Activated CD4-positive, alpha-beta T cell treated with anti-CD3 and anti-CD28 coated beads, Interleukin-2, Interleukin-6, amounts not matched to agents 100 ng/mL and 50 ng/mL, durations not matched to agents 16 hours and 8 hours (primary cell): ENCODE measurements around the gene GYG2.
"Not testable (repeated sequence)": the region's sequence is repeated elsewhere in the genome, so short reads cannot be mapped to it uniquely, and the experiment has no call there.

Experiments
- DNase-seq: peaks from one replicate; pipeline ENCODE4 v3.0.0-alpha.2; 2020

GYG2 gene

DNA sequence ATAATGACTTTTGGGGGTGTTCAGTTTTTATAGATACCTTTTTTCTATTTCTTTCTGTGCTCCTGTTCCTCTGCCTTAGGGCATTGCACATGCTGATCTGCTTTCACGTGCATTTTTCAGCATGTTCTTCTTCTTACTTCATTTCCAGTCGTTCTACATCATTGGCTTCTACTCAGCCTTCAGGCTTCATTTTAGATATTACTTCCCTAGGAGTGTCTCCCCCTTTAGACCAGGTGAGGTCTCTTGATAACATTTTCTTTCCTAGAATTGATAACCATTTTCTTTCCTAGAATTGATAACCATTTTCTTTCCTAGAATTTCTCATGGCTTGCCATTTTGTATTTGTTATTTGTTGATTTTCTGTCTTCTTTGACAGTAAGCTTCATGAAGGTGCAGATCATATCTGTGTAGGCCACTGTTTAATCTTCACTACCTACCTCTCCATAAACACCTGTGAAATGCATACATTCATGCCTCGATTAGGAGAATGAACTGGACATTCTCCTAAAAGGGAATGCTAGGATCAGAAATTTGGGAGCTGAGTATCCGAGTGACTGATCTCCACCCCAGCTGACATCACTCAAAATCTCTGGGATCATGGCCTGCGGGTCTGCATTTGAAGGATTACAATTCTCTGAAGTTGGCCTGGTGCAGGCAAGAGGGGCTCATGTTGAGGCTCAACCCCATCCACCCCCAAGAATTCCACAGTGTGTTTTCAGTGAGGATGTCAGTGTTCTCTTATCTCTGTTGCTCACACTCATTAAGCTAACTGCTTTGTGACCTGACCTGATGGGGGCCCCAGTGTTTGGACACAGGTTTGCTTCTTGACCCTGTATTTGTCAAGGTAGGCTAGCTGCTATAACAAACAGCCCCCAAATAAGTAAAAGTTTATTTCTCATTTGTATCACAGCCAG, 45.7 kb downstream of the GYG2 start:
- DNase-seq, result no peak

DNA sequence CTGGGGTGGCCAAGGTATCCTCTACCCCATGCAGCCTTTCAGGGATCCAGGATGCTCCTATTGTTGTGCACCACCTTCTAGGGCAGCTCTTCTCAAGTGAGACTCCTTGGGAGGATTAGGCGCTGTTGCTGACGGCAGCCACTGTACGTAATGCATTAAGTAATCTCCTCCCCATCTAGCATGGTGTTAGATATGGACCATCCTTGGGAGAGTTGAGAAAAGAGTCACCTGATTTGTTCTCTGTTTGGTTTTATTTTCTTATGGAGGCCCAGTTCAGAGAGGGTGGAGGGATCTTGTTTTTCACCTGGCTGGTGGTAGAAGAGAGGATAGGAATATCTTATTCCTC, 46.4 kb downstream of the GYG2 start:
- DNase-seq, result no peak

DNA sequence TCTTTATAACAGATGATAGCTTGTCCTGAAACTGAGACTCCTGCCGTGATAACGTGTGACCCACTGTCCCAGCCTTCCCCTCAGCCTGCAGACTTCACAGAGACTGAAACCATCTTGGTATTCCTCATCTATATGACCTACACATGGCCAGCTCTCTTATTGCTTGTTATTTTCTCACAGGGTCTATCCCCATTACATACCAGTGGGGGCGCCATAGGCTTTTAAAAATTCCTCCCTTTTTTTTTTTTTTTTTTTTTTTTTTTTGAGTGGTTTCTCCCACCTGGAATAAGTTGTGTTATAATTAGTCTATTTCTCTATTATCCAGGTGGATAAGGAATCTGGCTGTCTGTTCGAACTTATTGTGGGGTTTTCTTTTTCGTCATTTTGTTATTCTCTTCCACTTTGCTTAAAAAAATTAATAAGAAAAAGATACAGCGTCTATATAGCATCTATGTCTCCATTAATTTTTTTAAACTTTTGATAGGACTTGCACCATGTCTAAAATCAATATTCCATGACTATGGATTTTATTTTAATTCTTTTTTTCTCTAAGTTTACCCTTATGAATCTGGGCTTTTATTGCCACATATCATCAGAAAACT, 47.2 kb downstream of the GYG2 start:
- no peak for DNase-seq

DNA sequence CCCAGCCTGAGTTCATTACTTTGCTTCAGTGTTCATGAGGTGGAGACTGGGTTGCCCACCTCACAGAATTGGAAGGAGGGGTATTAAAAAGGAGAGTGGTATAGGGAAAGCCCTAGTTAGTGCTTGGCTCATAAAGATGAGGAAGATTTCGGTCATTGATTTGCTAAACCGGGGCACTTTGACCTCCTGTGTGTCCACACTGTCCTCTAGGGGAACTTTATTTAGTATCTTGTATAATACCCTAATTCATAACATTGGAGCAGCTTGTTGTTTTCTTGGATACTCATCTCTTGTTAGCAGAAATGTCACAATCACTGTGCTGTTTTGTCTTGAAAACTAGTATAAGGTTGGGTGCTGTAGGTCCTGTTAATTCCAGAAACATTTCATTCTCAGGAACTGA, 49.8 kb downstream of the GYG2 start:
- DNase-seq, result no peak

DNA sequence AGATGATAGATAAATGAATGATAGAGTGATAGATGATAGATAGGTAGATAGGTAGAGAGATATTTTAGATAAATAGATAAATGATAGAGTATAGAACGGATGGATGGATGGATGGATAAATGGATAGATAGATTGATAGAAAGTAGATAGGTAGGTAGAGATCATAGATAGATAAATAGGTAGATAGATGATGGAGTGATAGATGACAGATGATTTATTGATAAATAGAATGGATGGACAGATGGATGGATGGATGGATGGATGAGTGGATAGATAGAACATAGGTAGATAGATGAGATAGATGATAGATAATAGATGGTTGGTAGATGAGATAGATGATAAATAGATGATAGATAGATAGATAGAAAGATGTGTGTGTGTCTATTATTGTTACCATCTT, 50.9 kb downstream of the GYG2 start:
- no peak for DNase-seq

DNA sequence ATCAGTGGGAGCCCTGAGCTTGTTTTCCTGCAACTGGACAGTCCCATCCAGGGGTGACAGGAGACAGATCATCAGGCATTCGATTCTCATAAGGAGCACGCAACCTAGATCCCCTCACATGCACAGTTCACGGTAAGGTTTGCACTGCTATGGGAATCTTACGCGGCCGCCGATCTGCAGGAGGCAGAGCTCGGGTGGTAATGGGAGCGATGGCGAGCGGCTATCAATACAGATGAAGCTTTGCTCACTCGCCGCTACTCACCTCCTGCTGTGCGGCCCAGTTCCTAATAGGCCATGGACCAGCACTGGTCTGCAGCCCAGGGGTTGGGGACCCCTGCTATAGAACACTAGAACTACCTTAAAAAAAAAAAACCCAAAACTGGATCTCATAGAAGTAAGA, 55.0 kb downstream of the GYG2 start:
- no peak for DNase-seq

DNA sequence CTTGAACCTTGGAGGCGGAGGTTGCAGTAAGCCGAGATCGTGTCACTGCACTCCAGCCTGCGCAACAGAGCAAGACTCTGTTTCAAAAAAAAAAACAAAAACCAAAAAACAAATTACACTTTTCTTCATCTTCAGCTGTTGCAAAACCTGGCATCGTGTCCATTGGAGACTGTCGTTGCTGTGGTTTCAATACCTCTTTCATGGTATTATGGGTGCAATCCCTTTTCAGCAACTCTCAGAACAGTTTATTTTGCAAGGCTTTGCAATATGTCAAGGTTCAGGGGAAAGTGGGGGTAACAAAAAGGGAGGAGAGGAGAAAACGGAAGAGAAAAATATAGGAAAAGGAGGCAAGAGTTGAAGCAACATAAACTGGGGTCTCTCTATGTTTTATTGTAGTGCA, 59.6 kb downstream of the GYG2 start:
- DNase-seq, result no peak

DNA sequence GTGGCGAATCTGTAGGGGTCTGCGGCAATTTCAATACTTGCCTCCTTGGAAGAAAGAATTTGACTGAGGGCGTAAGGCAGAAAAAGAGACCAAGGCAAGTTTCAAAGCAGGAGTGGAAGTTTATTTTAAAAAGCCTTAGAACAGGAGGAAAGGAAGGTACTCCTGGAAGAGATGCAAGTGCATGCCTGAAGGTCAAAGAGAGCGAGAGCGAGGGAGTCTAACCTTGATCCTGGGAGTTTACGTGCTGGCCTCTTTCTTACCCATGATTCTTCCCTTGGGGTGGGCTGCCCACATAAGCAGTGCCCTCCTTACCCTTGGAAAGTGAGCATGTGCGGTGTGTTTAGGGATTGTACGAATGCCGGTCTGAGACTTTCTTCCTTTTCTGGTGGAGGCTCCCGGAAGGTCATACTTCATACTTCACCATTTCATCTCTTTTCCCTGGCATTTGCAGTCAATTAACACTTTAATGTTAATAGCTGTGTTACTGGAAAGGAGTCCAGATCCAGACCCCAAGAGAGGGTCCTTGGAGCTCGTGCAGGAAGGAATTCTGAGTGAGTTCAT, 60.4 kb downstream of the GYG2 start:
- DNase-seq, result no peak

DNA sequence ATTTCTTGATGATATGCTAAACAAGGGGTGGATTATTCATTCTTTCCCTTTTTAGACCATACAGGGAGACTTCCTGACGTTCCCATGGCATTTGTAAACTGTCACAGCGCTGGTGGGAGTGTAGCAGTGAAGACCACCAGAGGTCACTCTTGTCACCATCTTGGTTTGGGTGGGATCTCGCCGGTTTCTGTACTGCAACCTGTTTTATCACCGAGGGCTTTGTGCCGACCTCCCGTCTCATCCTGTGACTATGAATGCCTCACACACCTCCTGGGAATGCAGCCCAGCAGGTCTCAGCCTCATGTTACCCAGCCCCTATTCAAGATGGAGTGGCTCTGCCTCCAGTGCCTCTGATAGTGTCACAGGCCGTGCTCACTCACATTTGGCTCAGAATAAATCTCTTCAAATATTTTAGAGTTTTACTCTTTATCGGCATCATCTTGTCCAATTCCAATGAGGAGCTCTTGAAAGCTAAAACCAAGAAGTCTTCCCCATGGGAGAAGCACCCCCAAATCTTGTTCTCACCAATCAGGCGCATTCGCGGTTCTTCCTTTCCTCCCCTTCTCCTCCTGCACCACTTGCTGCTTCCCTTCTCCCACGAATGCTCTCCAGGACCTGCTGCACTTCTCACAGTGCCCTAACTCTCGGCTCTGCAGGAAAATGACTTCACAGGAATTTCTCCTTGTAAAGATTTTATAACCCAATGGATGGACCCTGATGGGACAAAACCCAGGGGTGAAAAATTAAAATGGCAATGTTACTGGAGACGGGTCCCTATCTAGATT, 61.2 kb downstream of the GYG2 start:
- DNase-seq, result not testable (repeated sequence)

DNA sequence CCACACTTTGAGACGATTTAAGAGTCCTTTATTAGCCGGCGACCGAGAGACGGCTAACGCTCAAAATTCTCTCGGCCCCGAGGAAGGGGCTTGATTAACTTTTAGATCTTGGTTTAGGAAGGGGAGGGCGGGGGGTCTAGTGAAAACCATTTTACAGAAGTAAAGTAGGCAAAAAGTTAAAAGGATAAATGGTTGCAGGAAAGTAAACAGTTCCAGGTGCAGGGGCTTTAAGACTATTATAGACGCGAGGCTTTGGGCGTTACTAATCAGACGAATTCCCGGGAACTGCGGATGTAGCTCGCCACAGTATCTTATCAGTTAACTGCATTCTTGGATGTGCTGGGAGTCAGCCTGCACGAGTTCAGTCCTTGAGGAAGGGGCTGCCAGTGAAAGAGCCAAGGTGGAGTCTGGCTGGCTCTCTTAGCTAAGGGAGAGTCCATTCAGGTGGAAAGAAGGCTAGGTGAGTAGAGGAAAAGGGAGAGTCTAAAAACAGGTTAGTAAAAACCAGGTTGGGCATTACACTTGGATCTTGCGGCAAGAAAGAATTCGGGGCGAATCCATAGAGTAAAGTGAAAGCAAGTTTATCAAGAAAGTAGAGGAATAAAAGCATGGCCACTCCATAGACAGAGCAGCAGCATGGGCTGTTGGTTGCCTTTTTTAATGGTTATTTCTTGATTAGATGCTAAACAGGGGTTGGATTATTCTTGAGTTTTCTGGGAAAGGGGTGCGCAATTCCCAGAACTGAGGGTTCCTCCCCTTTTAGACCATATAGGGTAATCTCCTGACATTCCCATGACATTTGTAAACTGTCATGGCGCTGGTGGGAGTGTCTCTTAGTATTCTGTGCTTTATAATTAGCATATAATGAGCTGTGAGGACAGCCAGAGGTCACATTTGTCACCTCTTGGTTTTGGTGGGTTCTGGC, 62.1 kb downstream of the GYG2 start:
- not testable (repeated sequence) for DNase-seq

DNA sequence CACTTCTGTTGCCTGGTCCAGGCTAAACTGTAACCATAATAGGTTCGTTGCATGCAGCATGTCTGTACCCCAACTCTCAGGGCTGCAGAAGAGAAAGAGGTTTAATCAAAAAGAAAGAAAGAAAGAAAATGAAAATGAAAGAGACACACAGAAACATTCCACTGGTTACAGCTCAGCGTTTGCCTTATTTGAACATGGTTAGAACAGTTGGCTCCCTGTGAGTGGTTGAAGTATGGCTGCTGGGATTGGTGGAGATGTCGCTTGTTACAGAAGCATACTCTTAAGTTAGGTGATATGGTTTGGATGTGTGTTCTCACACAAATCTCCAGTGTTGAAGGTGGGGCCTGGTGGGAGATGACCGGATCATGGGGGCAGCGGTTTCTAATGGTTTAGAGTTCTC, 64.1 kb downstream of the GYG2 start:
- DNase-seq, result no peak

DNA sequence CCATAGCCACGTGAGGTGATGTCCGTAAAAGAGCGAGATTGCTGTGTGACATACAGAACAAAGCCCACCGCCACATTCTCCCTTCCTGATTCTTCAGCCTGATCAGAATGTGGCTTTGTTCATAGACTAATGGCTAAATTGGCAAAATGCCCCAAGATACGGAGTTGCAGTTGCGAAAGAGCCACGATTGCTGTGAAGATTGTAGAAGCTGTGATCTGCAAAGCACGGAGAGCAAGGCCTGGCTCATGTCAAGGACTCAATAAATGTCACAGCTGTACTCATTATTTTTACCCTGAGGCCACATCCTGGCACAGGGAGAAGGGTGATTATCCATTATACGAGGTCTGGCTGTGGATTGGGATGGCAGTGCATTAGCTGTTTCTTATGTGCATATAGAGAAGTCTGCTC, 66.2 kb downstream of the GYG2 start:
- no peak for DNase-seq

DNA sequence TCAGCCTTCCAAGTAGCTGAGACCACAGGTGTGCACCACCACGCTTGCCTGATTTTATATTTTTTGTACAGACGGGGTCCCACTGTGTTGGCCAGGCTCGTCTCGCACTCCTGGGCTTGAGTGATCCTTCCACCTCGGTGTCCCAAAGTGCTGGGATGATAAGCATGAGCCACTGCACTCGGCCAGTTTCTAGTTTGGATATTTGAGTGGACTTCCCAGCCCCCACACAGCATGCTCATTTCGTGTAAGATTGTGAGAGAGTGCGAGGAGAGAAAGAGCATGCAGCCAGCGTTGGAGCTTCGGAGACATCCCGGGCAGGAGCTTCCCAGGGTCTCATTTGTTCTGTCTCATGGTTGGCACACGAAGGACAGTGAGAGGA, 68.6 kb downstream of the GYG2 start:
- DNase-seq, result no peak

DNA sequence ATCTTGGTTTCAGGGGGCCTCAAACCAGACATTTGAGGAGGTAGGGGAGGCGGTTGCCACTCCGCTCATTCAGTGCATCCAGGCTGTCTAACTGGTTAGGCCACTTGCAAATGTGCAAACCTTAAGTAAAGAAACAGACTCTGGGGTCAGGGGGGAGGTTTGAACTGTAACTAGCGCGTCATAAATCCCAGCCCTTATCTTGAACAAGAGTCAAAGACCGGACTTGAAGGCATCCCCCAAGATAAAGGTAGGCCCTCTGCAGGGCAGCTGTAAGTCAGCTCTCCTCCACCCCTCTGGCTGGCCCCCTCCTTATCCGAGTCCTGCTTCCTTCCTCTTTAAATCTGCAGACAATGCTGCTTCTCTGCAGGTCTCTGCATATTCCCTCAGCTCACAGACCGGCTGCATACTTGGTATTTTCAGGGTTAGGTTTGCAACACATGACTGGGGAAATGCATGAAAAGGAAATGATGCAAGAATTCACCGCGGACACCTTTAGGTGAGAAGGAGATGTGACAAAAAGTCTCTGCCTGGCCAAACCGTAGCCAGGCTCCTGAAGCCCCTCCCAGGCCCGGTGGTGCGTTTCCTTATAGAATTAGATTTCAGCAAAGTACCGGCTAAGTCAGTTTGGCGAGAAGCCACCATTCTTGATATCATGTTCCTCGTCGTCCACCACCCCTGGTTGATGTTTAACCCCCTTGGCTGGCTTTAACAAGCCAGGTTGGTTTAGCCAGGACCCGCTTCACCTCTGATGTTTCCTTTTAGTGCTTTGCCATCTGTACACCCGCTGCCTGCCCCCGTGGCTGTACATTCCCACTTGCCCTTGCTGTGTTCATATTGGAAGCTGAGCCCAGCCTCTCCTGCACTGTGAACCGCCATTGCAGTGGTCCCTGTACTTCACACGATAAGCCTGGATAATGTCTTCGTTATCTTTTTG, 69.2 kb downstream of the GYG2 start:
- DNase-seq, result peak; percentile 56

DNA sequence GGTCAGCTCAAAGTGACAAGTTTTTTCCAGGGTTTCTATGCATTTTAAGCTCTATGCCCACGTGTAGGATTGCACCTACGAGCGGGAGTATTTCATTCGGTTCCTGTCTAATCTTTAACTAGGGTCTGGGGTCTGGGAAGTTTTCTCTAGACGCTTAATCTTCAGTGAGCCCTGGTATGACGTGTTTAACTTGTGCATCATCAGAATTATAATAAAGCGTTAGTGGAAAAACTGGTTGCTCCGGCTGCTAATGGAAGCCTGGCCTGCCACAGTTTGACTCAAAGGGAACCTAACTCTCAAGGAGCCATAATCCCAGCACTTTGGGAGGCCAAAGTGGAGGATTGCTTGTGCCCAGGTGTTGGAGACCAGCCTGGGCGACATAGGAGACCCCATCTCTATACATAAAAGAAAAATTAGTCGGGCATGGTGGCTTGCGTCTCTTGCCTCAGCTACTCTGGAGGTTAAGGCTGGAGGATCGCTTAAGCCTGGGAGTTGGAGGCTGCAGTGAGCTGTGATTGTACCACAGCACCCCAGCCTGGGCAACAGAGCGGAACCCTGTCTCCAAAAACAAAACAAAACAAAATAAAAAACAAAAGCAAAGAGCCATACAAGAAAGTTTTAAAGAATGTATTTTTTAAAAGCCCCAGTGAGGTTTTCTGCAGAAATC, 70.2 kb downstream of the GYG2 start:
- no peak for DNase-seq

DNA sequence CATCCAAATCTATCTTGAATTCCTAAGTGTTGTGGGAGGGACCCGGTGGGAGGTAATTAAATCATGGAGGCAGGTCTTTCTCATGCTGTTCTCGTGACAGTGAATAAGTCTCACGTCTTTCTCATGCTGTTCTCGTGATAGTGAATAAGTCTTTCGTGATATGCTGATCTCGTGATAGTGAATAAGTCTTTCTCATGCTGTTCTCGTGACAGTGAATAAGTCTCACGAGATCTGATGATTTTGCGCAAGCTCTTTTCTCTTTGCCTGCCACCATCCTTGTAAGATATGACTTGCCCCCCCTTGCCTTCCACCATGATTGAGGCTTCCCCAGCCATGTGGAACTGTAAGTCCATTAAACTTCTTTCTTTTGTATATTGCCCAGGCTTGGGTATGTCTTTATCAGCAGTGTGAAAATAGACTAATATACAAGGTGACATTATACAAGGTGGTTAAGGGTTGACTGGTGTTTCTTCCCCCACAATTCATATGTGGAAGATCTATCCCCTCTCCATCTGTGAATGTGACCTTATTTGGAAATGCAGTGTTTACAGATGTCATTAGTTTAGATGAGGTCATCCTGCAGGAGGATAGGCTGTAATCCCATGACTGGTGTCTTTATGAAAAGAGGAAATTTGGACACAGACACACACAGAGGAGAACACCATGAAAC, 72.8 kb downstream of the GYG2 start:
- no peak for DNase-seq

DNA sequence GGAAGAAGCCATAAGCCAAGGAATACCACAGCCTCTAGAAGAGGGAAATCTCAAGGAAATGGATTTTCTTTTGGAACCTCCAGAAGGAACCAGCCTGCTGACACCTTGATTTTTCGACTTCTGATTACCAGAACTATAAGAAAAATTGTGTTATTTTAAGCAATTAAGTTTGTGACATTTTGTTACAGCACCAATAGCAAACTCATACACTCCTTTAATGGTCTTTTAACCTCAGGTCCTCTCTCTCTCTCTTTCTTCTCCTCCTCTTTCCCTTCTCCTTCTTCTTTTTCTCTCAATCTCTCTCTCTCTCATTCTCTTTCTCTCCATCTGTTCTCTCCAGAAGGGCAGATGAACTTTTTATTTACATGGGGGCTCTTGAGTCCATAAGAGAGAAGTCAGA, 74.1 kb downstream of the GYG2 start:
- no peak for DNase-seq

DNA sequence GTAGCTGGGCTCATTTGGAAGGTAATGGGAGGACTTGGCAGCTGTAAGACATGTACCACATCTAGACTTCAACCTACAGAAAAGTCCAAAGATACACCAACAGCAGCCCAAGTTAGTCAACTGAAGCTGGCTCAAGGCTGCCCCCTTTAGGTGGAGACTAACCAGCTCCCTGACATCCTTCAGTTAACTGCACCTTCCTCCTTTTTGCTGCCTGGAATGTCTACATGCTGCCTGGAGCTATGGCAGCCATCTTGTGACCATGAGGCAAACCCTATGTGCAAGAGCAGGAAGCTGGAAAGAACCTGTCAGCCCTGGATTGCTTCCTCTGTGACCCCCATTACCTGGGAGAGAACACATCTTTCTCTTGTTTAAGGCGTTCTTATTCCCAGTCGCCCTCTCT, 74.6 kb downstream of the GYG2 start:
- DNase-seq, result no peak

DNA sequence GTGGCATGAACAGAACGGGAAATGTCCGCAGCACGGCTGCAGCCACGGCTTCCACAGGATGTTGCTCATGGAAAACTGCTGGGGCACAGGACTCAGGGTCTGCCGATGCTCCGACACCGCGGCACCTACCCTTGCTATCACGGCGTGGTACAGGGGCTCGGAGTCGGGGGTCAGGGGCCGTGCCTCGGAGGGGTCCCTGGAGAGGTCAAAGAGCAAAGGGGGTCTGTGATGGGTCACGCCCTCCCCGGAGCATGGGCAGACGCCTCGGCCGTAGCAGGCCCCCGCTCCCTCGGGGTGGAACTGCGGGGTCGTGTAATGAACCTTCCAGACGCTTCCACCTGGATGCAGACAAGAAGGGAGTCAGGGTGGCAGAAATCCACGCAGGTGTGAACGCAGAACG, 78.6 kb downstream of the GYG2 start:
- no peak for DNase-seq

DNA sequence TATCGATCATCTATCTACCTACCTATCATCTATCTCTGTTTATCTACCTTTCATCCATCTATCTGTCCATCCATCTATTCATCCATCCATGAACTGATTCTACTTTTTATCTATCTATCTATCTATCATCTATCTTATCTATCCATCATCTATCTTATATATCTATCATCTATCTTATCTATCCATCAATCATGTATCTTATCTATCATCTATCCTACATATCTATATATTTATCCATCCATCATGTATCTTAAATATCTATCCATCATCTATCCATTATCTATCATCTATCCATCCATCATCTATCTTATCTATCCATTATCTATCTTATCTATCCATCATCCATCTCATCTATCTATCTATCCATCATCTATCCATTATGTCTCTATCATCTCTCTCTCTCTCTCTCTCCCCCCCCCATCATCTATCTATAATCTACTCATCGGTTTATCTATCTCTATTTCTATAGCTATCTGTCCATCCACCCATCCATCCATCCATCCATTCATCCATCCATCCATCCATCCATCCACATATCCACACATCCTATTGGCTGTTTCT, 79.5 kb downstream of the GYG2 start:
- no peak for DNase-seq
